ENCODE data around the gene PREX1.
"Not testable (repeated sequence)": the region's sequence is repeated elsewhere in the genome, so short reads cannot be mapped to it uniquely, and the experiment has no call there.

PREX1 gene

GRCh38 chr20:48791014-48791413 is 36.8 kb downstream of the PREX1 start:
- DNase-seq (ENCODE audit: low spot score) = no peak

GRCh38 chr20:48790473-48791003 is 37.3 kb downstream of the PREX1 start:
- no peak for DNase-seq (ENCODE audit: low spot score)

DNA sequence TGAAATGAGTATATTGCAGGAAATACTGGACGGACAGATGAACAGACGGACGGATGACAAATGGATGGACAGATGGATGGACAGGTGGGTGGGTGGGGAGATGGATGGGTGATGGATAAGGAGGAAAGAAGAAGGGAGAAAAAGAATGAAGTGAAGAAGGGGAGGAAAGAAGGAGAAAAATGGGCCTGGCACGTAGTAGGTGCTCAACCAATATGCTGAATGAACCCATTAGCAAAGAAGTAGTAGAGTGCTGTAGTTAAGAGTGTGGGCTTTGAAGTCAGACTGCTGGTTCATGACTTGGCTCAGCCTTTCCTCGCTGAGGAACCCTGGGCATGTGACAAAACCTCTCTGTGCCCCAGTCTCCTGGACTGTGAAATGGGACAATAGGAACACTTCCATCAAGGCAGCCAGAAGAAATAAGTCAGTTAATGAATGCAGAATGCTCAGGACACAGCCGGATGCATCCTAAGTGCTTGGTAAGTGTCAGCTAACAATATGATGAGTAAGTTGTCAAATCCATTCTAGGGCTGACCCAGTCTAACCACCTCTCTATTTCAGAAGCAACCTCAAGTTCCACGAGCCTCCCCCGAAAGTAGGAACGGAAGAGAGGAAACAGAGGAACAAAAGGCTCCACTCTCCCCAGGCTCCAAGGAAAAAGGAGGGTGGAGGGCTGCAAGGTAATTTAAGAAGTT is 37.9 kb downstream of the PREX1 start:
- no peak for DNase-seq (ENCODE audit: low spot score)

GRCh38 chr20:48789185-48789668 is 38.6 kb downstream of the PREX1 start:
- DNase-seq (ENCODE audit: low spot score) = no peak

GRCh38 chr20:48788486-48789072 is 39.2 kb downstream of the PREX1 start:
- DNase-seq (ENCODE audit: low spot score) = no peak

- peak; percentile 70 for DNase-seq (ENCODE audit: low spot score)
Measured at GRCh38 chr20:48787861-48788375, 39.9 kb downstream of the PREX1 start.

DNA sequence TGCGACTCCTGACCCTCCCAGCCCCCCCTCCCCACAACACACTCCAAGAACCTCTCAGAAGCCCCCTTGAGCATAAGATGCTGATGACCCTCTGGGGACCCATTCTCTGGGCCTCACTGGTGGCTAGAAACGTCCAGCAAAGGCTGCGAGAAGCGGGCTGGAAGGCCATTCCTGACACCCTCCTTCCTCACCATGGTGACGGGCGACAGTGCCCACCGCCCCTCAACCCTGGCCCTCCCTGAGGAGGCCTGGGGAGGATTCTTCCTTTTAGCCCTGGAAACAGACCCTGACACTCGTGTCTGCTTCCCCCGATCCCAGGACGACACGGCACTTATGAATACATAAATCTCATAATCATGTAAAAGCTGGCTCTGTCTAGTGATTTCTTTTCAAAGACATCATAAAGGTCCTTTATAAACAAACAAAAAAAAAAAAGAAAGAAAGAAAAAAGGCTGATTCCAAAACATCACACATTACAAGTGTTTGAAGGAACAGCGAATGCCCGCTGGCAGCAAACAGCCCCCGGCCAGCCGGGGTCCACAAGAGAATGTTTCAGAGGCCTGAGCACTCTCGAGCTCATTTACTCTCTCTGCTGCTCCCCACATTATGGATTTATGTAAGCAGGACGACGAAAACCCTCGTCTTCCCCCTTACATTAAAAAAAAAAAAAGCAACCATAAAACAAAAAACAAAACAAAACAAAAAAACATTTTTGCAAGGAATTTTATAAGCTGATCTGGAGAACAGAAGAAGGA is 40.7 kb downstream of the PREX1 start:
- DNase-seq (ENCODE audit: low spot score) = no peak

DNA sequence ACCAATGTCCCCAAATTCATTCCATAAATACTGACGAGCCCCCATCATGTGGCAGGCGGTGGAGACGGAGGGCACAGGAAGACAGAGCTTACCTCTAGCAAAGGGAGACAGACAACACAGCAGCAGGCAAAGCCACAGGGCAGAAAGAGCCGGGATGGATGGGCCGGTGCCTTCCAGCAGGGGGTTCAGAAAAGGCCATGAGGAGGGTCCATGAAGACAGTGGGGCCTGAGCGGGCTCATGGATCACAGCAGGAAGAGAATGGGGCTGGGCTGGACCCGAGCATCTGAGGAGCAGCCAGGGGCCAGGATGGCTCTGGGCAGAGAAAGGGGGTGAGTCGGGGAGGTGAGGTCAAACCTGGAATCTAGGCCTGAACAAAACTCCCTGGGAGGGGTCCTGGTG is 42.0 kb downstream of the PREX1 start:
- DNase-seq (ENCODE audit: low spot score) = no peak

GRCh38 chr20:48785256-48785655 is 42.5 kb downstream of the PREX1 start:
- no peak for DNase-seq (ENCODE audit: low spot score)

- no peak for DNase-seq (ENCODE audit: low spot score)
Measured at GRCh38 chr20:48784273-48784641, 43.5 kb downstream of the PREX1 start.

DNA sequence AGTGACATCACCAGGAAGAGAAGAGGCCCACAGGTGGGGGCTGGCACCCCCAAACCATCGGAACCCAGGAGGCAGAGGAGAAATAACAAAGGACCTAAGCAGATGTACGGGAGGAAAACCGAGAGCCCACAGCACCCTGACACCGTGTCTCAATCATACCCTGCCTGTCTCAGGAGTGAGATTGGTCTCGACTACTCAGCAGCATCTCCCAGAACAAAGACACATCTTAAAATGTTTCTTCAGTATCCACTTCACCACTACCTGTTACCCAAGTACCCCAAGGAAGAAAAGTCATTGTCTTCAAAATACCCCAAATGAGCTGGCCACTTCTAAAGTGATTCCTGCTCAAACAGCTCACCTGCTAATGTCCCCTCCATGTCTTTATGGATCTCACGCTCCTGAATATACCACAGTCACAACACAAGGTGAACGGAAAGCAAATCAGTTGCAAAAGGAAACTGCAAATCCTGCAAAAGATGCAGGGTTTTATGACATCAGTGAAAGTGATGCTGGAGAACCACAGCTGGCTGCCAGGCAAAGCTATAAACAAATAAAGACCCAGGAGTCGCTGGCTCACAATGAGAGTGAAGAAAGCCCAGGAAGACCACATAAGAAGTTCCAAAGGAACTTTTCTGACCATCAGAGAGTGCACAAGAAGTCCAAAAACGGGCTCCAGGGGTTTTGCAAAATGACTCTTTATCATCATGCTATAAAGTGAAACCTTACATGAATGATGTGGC is 44.1 kb downstream of the PREX1 start:
- DNase-seq (ENCODE audit: low spot score) = no peak

GRCh38 chr20:48782901-48783308 is 44.9 kb downstream of the PREX1 start:
- no peak for DNase-seq (ENCODE audit: low spot score)

GRCh38 chr20:48782053-48782452 is 45.7 kb downstream of the PREX1 start:
- no peak for DNase-seq (ENCODE audit: low spot score)

DNA sequence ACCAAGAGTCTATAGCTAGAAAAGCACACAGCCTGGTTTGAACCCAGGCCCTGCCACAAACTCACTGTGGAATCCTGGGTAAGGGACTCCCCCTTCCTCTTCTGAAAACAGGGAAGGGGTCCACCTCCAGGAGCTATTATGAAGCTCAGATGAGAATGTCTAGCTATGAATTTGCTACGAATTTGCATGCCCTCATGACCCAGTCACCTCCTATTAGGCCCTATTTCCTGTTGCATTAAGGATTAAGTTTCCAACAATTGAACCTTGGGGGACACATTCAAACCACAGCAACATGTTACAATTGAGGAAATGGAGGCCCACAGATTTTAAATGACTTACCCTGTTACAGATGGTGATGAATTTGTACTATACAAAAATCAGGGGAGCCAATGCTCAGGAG is 46.2 kb downstream of the PREX1 start:
- no peak for DNase-seq (ENCODE audit: low spot score)

DNA sequence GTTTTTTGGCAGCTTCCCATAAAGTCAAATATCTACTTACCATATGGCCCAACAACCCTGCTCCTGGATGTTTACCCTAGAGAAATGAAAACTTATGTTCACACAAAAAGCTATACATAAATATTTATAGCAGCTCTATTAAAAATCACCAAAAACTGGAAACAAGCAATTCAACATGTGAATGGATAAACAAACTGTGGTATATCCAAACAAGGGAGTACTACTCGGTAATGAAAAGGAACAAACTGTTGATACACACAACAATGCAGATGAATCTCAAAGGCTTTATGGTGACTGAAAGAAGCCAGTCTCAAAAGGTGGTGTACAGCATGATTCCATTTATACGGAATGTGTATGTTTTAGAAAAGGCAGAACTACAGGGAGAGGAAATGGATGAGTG is 48.4 kb downstream of the PREX1 start:
- no peak for DNase-seq (ENCODE audit: low spot score)

DNA sequence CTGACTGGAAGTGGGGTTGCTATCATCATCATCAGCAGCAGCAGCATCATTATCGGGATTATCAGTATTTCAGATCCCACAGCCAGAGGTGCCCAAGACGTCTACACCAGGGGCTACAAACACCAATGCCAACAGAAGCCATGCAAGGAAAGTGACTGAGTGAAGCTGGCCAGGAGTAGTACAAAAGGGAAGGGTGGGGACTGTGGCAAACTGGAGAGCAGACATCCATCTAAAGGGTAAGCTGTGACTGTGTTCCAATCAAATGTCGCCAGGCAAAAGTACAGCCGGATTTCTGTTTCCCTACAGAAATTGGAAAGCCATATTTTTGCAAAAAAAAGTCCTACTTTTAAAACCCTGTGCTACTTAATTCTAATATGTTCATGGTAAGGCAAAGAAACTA is 50.0 kb downstream of the PREX1 start:
- no peak for DNase-seq (ENCODE audit: low spot score)

GRCh38 chr20:48777005-48777404 is 50.8 kb downstream of the PREX1 start:
- no peak for DNase-seq (ENCODE audit: low spot score)

DNA sequence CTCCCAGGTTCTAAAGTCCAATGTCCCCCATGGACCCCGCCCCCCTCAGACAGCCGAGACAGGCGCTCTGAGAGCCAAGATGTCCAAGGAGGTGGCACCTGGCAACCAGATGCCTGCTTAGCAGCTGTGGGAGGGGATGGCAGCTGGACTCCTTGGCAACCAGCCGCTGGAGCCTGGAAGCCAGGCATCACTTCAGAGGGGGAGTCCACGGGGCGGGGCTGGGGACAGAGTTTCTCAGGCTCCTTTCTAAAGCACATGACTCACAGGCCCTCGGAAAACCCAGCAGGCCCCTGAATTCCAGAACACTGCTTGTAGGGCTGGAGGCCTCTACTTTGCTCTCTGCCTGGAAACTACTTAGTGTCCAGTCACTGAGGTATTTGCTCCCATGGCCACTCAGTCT is 51.5 kb downstream of the PREX1 start:
- DNase-seq (ENCODE audit: low spot score) = peak; percentile 90

GRCh38 chr20:48775545-48775944 is 52.3 kb downstream of the PREX1 start:
- DNase-seq (ENCODE audit: low spot score) = not testable (repeated sequence)

DNA sequence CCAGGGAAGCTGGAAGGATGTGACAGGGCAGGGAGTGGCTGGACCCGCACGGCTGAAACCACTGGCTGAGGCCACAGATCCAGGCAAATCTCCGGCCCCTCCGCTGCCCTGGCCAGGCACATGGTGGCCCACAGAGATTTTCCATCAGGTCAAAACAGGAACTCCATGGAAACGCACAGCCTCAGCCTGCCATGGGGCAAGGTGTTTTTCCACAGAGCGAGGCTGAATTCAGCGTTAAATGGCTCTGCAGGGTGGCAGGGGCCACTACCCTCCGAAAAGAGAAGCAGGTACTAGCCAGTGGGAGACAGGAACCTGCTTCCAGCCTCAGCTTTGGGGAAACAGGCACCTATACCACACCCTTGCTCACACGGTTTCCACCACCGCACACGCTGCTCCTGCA is 53.1 kb downstream of the PREX1 start:
- DNase-seq (ENCODE audit: low spot score) = no peak

DNA sequence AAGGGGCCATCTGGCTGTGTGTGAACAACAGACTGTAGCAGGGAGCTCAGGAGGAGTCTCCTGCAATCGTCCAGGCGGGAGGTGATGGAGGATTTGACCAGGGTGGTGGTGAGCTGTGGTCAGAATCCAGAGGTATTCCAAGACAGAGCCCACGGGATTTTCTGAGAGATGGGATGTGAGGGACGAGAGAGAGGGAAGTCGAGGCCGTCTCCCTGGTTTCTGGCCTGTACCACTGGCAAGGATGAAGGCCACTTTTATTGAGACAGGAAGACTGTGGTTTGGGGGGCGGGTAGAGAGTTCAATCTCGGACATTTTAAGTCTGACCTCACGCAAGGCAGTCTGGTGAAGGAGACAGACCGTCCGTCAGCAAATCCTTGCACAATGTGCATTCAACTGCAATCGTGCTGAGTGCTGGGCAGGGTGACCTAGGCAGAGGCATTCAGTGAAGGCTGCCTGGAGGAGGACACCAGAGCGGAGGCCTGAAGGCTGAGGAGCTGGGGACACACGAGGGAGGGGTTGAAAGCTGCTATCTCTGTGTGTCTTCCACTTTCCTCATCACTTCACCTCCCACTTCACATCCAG is 53.9 kb downstream of the PREX1 start:
- DNase-seq (ENCODE audit: low spot score) = no peak

Measured in AG20443 (cell line).